Tibial nerve (tissue), 3 donors: ENCODE measurements around the gene TGM2.

ENCODE experiments used
- POLR2A ChIP-seq, 2 donors: fragments of 450-650 bp; IDR thresholded peaks; one replicate each; pipeline ENCODE4 v1.6.1; 2017; ENCODE audit warnings: antibody characterized with exemption in 2 of 2, mild to moderate bottlenecking in 2 of 2, moderate library complexity in 2 of 2
- TF ChIP-seq, protein P1 (sequence below), 5 experiments: fragments of 200-600 bp in 3 of 5; fragments of 450-650 bp in 2 of 5; sonication (generic) in 3 of 5; IDR thresholded peaks; one replicate each; pipeline ENCODE4 v1.5.1; 2016 to 2019; ENCODE audit warnings: antibody characterized with exemption in 5 of 5, mild to moderate bottlenecking in 3 of 5, moderate library complexity in 2 of 5

DNA sequence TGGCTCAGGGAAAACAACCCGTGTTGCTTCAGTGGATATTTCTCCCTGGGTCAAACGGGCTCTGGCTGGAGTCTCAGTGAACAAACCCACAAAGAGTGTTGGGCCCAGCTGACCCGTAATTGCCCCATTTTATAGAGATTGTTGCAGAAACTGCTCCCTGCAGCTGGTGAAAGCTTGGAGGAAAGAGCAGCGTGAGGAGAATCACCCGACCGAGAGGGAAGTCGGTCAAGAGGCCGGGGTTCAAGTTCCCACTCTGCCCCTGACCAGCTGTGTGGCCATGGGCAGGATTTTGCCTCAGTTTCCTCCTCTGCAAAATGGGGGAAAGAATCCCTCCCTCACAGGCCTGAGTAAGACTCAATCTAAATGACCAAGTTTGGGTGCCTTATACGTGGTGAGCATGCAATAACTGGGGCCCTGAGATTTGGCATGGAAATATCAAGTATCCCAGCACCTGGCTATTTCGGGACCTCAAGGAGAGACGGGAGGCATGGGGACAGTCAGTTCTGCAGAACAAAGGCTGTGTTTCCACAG is 1.7 kb upstream of the TGM2 start:
- no peak for TF ChIP-seq POLR2A (IDR thresholded peaks at IDR 0.05)
- TF ChIP-seq, protein P1, sequence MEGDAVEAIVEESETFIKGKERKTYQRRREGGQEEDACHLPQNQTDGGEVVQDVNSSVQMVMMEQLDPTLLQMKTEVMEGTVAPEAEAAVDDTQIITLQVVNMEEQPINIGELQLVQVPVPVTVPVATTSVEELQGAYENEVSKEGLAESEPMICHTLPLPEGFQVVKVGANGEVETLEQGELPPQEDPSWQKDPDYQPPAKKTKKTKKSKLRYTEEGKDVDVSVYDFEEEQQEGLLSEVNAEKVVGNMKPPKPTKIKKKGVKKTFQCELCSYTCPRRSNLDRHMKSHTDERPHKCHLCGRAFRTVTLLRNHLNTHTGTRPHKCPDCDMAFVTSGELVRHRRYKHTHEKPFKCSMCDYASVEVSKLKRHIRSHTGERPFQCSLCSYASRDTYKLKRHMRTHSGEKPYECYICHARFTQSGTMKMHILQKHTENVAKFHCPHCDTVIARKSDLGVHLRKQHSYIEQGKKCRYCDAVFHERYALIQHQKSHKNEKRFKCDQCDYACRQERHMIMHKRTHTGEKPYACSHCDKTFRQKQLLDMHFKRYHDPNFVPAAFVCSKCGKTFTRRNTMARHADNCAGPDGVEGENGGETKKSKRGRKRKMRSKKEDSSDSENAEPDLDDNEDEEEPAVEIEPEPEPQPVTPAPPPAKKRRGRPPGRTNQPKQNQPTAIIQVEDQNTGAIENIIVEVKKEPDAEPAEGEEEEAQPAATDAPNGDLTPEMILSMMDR (IDR thresholded peaks at IDR 0.05): no peak
